Measurements from ENCODE around the gene SULT4A1.

The SULT4A1 gene

DNA sequence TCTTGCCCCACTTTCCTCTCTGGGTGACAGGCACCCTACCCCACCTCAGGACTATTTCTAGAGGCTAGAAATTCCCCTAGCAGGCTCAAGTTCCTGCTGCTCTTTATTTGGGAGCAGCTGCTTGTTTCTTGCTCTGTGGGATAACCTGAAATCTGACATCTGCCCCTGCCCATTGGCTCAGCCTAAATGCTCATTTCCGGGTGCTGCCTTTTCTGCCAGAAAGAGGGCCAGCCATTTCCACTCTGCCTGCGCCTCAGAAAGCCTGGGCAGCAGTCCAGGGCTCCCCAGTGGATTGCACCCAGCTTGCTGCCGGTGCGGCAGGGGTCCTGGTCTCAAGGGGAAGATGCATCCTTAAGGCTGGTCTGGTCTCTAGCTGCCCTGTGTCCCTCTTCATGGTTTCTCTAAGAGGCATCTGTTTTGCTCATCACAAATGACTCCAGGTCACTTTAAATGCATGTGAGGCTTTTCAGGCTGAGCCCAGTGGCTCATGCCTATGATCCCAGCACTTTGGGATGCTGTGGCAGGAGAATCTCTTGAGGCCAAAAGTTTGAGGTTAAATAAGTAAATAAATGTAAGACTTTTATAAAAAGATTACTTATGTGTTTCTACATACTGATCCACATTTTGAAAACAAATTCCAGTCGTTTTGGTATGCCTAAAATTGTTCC, 39.8 kb upstream of the SULT4A1 start:
- H3K9ac ChIP-seq (ENCODE audit: low read length) = no peak overlapping the region
- H4K20me1 ChIP-seq (ENCODE audit: insufficient read depth, low read length) = no peaks in the 10 kb centered on the region
- H3K36me3 ChIP-seq (ENCODE audit: insufficient read depth, low read length) = no peaks in the 10 kb centered on the region
- no peak overlapping the region for H2AFZ ChIP-seq (ENCODE audit: low read length)
- no peak overlapping the region for H3K4me2 ChIP-seq (ENCODE audit: low read length)
- H3K27me3 ChIP-seq (ENCODE audit: insufficient read depth, low read length) = no peaks in the 10 kb centered on the region; the same call in 1 of the 2 replicates
- TF ChIP-seq, protein P1, sequence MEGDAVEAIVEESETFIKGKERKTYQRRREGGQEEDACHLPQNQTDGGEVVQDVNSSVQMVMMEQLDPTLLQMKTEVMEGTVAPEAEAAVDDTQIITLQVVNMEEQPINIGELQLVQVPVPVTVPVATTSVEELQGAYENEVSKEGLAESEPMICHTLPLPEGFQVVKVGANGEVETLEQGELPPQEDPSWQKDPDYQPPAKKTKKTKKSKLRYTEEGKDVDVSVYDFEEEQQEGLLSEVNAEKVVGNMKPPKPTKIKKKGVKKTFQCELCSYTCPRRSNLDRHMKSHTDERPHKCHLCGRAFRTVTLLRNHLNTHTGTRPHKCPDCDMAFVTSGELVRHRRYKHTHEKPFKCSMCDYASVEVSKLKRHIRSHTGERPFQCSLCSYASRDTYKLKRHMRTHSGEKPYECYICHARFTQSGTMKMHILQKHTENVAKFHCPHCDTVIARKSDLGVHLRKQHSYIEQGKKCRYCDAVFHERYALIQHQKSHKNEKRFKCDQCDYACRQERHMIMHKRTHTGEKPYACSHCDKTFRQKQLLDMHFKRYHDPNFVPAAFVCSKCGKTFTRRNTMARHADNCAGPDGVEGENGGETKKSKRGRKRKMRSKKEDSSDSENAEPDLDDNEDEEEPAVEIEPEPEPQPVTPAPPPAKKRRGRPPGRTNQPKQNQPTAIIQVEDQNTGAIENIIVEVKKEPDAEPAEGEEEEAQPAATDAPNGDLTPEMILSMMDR (IDR thresholded peaks at IDR 0.05; ENCODE audit: low read length) = no peak
- H3K27ac ChIP-seq (ENCODE audit: low read depth, low read length, poor library complexity, severe bottlenecking) = no peak overlapping the region
- no peaks in the 10 kb centered on the region for H3K79me2 ChIP-seq (ENCODE audit: insufficient read depth, low read length)
- no peak overlapping the region for H3K4me3 ChIP-seq (ENCODE audit: low read depth, low read length, poor library complexity, severe bottlenecking)
- no peaks in the 10 kb centered on the region for H3F3A ChIP-seq (ENCODE audit: insufficient read depth, low read length)
- H3K4me1 ChIP-seq (ENCODE audit: insufficient read depth, low read length, severe bottlenecking) = no peaks in the 10 kb centered on the region
- H3K9me3 ChIP-seq (ENCODE audit: low read length) = no peaks in the 10 kb centered on the region
- H3K9me2 ChIP-seq (ENCODE audit: low read depth, low read length) = no peaks in the 10 kb centered on the region

GRCh38 chr22:43900206-43900605, 37.9 kb upstream of the SULT4A1 start:
- Histone ChIP-seq H3K9me3 (ENCODE audit: low read length) (no peaks in the 10 kb centered on the region), H3K9me2 (ENCODE audit: low read depth, low read length) (no peaks in the 10 kb centered on the region), H2AFZ (ENCODE audit: low read length) (no peak overlapping the region), H3K27ac (ENCODE audit: low read depth, low read length, poor library complexity, severe bottlenecking) (no peak overlapping the region), H3K27me3 (ENCODE audit: insufficient read depth, low read length) (no peaks in the 10 kb centered on the region; the same call in 1 of the 2 replicates), H3K4me3 (ENCODE audit: low read depth, low read length, poor library complexity, severe bottlenecking) (no peak overlapping the region), H3K36me3 (ENCODE audit: insufficient read depth, low read length) (no peaks in the 10 kb centered on the region), H4K20me1 (ENCODE audit: insufficient read depth, low read length) (no peaks in the 10 kb centered on the region), H3K4me2 (ENCODE audit: low read length) (no peak overlapping the region), H3K79me2 (ENCODE audit: insufficient read depth, low read length) (no peaks in the 10 kb centered on the region), H3K4me1 (ENCODE audit: insufficient read depth, low read length, severe bottlenecking) (no peaks in the 10 kb centered on the region), H3F3A (ENCODE audit: insufficient read depth, low read length) (no peaks in the 10 kb centered on the region), H3K9ac (ENCODE audit: low read length) (no peak overlapping the region)
- TF ChIP-seq, protein P1 (IDR thresholded peaks at IDR 0.05; ENCODE audit: low read length) = no peak
- no peak for TF ChIP-seq EZH2 (IDR thresholded peaks at IDR 0.05; ENCODE audit: borderline replicate concordance, low read length)

DNA sequence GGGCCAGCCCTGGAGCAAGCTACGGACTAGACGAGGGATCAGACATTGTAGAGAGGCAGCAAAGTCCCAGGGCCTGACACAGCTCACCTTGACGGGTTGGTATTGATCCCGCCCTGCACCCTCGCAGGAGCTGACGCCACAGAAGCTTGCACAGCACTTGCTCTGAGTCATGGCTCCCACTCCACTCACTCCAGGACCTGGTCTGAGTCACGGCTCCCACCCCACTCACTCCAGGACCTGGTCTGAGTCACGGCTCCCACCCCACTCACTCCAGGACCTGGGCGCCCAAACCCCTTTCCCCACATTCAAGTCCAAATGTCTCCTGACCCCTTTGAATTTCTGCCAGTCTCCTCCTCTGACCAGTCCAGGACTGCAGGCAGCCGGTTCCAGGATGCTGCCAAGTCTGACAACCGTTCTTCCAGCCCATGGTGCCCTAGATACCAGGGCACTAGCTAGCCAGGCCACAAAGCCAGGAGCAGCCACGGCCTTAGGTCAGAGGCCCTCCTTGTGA, 35.5 kb upstream of the SULT4A1 start:
- H3K36me3 ChIP-seq (ENCODE audit: insufficient read depth, low read length) = no peaks in the 10 kb centered on the region
- H4K20me1 ChIP-seq (ENCODE audit: insufficient read depth, low read length) = no peaks in the 10 kb centered on the region
- no peak overlapping the region for H3K4me3 ChIP-seq (ENCODE audit: low read depth, low read length, poor library complexity, severe bottlenecking)
- H3K4me1 ChIP-seq (ENCODE audit: insufficient read depth, low read length, severe bottlenecking) = no peaks in the 10 kb centered on the region
- peaks cover 4% of the 10 kb centered on the region; the same call in 1 of the 2 replicates for H3K27me3 ChIP-seq (ENCODE audit: insufficient read depth, low read length)
- no peak overlapping the region for H2AFZ ChIP-seq (ENCODE audit: low read length)
- TF ChIP-seq, protein P1 (IDR thresholded peaks at IDR 0.05; ENCODE audit: low read length) = no peak
- TF ChIP-seq EZH2 (IDR thresholded peaks at IDR 0.05; ENCODE audit: borderline replicate concordance, low read length) = no peak
- no peak overlapping the region for H3K27ac ChIP-seq (ENCODE audit: low read depth, low read length, poor library complexity, severe bottlenecking)
- H3F3A ChIP-seq (ENCODE audit: insufficient read depth, low read length) = no peaks in the 10 kb centered on the region
- no peaks in the 10 kb centered on the region for H3K9me2 ChIP-seq (ENCODE audit: low read depth, low read length)
- no peak overlapping the region for H3K4me2 ChIP-seq (ENCODE audit: low read length)
- H3K79me2 ChIP-seq (ENCODE audit: insufficient read depth, low read length) = no peaks in the 10 kb centered on the region
- no peaks in the 10 kb centered on the region for H3K9me3 ChIP-seq (ENCODE audit: low read length)
- no peak overlapping the region for H3K9ac ChIP-seq (ENCODE audit: low read length)
